HFFc6 (cell line): ENCODE results near the gene ADAMTSL5. TPM values are rescaled to one million over a fixed set of nuclear protein-coding genes. Genes with fewer than 3 reads are reported as not detected.

Source experiments
- DNase-seq: peaks from one replicate; pipeline ENCODE4 v3.0.0-alpha.2; 2018
- H3K27ac Mint-ChIP-seq: 2 replicates; pipeline ENCODE4 v1.8.0; 2020; ENCODE audit warnings: mild to moderate bottlenecking, mixed read lengths
- H3K27me3 Mint-ChIP-seq: 2 replicates; pipeline ENCODE4 v1.8.0; 2021; ENCODE audit warnings: mild to moderate bottlenecking, moderate library complexity, mixed read lengths; ENCODE audit not compliant: insufficient read depth
- H3K36me3 Mint-ChIP-seq: 2 replicates; pipeline ENCODE4 v1.8.0; 2021; ENCODE audit warnings: low read depth, mixed read lengths
- H3K4me1 Mint-ChIP-seq: 2 replicates; pipeline ENCODE4 v1.8.0; 2020; ENCODE audit warnings: low read depth, mixed read lengths
- H3K4me3 Mint-ChIP-seq: 2 replicates; pipeline ENCODE4 v1.8.0; 2020; ENCODE audit warnings: mild to moderate bottlenecking, moderate library complexity, mixed read lengths
- H3K9me3 Mint-ChIP-seq: 2 replicates; pipeline ENCODE4 v1.8.0; 2020; ENCODE audit warnings: mild to moderate bottlenecking, mixed read lengths
- CTCF ChIP-seq: fragments of 200-600 bp; sonication (generic); IDR thresholded peaks from 2 replicates; pipeline ENCODE4 v1.5.0; 2021; ENCODE audit warnings: antibody characterized with exemption, mild to moderate bottlenecking
- total RNA-seq, 6 experiments: library from RNA; stranded (reverse); fragmentation: NEBNext Ultra II Directional; extraction: Animal tissue kit (Norgen Biotek cat#: 25700); gene quantifications; 2 replicates in 1 of 6; 3 replicates in 5 of 6; pipeline ENCODE4 v1.2.3, GENCODE V29; 2021

The ADAMTSL5 gene
- total RNA-seq, 6 experiments from 2014 or later = 14.9 to 20.5 (median 16.2) TPM

- peaks cover 12% of the 10 kb centered on the region for H3K27me3 Mint-ChIP-seq
- H3K36me3 Mint-ChIP-seq = no peaks in the 10 kb centered on the region
- no peak for DNase-seq
- H3K27ac Mint-ChIP-seq = no peak overlapping the region
- H3K9me3 Mint-ChIP-seq = no peaks in the 10 kb centered on the region
- H3K4me1 Mint-ChIP-seq = no peaks in the 10 kb centered on the region; the same call in 1 of the 2 replicates
- H3K4me3 Mint-ChIP-seq = no peak overlapping the region
- TF ChIP-seq CTCF = no peak
Measured at GRCh38 chr19:1494115-1494815, 18.6 kb downstream of the ADAMTSL5 start.

- DNase-seq = no peak
- no peaks in the 10 kb centered on the region for H3K36me3 Mint-ChIP-seq
- peaks cover 12% of the 10 kb centered on the region for H3K27me3 Mint-ChIP-seq
- TF ChIP-seq CTCF = no peak
- H3K4me1 Mint-ChIP-seq = no peaks in the 10 kb centered on the region; the same call in 1 of the 2 replicates
- no peaks in the 10 kb centered on the region for H3K9me3 Mint-ChIP-seq
- H3K27ac Mint-ChIP-seq = no peak overlapping the region
- H3K4me3 Mint-ChIP-seq = no peak overlapping the region
Measured at GRCh38 chr19:1492474-1493006, 20.3 kb downstream of the ADAMTSL5 start.

- H3K27ac Mint-ChIP-seq = no peak overlapping the region
- DNase-seq = no peak
- no peaks in the 10 kb centered on the region for H3K9me3 Mint-ChIP-seq
- no peak for TF ChIP-seq CTCF
- no peaks in the 10 kb centered on the region for H3K36me3 Mint-ChIP-seq
- H3K4me1 Mint-ChIP-seq = no peaks in the 10 kb centered on the region; the same call in 1 of the 2 replicates
- H3K27me3 Mint-ChIP-seq = peaks cover 11% of the 10 kb centered on the region
- H3K4me3 Mint-ChIP-seq = peak overlapping the region; percentile 63
Measured at GRCh38 chr19:1491849-1492170, 21.0 kb downstream of the ADAMTSL5 start.

GRCh38 chr19:1491114-1491848 lies 21.5 kb downstream of the ADAMTSL5 start, which contains the start of gene REEP6:
TSS of gene REEP6 (plus strand) at chr19:1491181. CDS start at chr19:1491270, 89 bp downstream.
- H3K4me3 Mint-ChIP-seq = peak within 1 kb of the TSS; percentile 89
- DNase-seq = no peak
- H3K27ac Mint-ChIP-seq = peak within 1 kb of the TSS; percentile 83
- TF ChIP-seq CTCF = no peak
- peaks cover 7% of the 10 kb centered on the region for H3K27me3 Mint-ChIP-seq
- no peaks in the 10 kb centered on the region; the same call in 1 of the 2 replicates for H3K4me1 Mint-ChIP-seq
- H3K36me3 Mint-ChIP-seq = no peaks in the 10 kb centered on the region
- H3K9me3 Mint-ChIP-seq = no peaks in the 10 kb centered on the region

GRCh38 chr19:1490311-1491113 lies 22.3 kb downstream of the ADAMTSL5 start, which contains the start of gene PCSK4:
TSS of gene PCSK4 (minus strand) at chr19:1490350. CDS start at chr19:1490346, 4 bp downstream.
- peak; percentile 98 for DNase-seq
- Mint-ChIP-seq H3K4me3 (peak within 1 kb of the TSS; percentile 89), H3K27me3 (peaks cover 7% of the 10 kb centered on the region), H3K27ac (peak within 1 kb of the TSS; percentile 83), H3K4me1 (no peaks in the 10 kb centered on the region; the same call in 1 of the 2 replicates), H3K36me3 (no peaks in the 10 kb centered on the region), H3K9me3 (no peaks in the 10 kb centered on the region)
- no peak for TF ChIP-seq CTCF
